Breast epithelium (tissue), 3 donors: ENCODE measurements around the gene SLC38A11.

Experiments used
- POLR2A ChIP-seq: fragments of 450-650 bp; IDR thresholded peaks from one replicate; pipeline ENCODE4 v1.6.1; 2016; ENCODE audit warnings: antibody characterized with exemption, mild to moderate bottlenecking, moderate library complexity
- POLR2AphosphoS5 ChIP-seq, 3 donors: sonication (generic); formaldehyde crosslinking; IDR thresholded peaks; one replicate each; pipeline ENCODE4 v1.6.1; 2017; ENCODE audit warnings: antibody characterized with exemption in 3 of 3
- TF ChIP-seq, protein P1 (sequence below), 3 donors: fragments of 450-650 bp; IDR thresholded peaks; one replicate each; pipeline ENCODE4 v1.5.1; 2016 to 2017; ENCODE audit warnings: antibody characterized with exemption in 3 of 3, mild to moderate bottlenecking in 3 of 3, moderate library complexity in 3 of 3

DNA sequence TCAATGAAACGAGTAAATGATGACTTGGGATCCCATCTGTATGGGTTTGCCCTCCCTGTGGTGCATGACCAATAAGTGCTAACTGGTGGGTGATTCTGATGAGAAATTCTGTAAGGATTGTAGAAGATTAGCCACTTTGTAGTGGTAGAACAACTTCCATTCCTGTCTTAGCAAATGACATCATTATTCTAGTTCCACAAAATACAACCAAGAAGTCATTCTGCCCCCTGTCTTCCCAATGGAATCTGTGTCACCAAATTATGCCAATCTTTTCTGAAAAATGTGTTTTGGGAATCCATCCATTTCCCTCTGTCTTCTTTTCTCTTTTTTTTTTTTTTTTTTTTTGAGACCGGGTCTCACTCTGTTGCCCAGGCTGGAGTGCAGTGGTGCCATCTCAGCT is 48.4 kb downstream of the SLC38A11 start:
- TF ChIP-seq, protein P1, sequence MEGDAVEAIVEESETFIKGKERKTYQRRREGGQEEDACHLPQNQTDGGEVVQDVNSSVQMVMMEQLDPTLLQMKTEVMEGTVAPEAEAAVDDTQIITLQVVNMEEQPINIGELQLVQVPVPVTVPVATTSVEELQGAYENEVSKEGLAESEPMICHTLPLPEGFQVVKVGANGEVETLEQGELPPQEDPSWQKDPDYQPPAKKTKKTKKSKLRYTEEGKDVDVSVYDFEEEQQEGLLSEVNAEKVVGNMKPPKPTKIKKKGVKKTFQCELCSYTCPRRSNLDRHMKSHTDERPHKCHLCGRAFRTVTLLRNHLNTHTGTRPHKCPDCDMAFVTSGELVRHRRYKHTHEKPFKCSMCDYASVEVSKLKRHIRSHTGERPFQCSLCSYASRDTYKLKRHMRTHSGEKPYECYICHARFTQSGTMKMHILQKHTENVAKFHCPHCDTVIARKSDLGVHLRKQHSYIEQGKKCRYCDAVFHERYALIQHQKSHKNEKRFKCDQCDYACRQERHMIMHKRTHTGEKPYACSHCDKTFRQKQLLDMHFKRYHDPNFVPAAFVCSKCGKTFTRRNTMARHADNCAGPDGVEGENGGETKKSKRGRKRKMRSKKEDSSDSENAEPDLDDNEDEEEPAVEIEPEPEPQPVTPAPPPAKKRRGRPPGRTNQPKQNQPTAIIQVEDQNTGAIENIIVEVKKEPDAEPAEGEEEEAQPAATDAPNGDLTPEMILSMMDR (IDR thresholded peaks at IDR 0.05) = no peak
- TF ChIP-seq POLR2AphosphoS5 (IDR thresholded peaks at IDR 0.05) (no peak), POLR2A (no peak)
